Breast epithelium (tissue), 3 donors: ENCODE measurements around the gene CBX5.

Experiments used
- POLR2A ChIP-seq: fragments of 450-650 bp; IDR thresholded peaks from one replicate; pipeline ENCODE4 v1.6.1; 2016; ENCODE audit warnings: antibody characterized with exemption, mild to moderate bottlenecking, moderate library complexity
- POLR2AphosphoS5 ChIP-seq, 3 donors: sonication (generic); formaldehyde crosslinking; IDR thresholded peaks; one replicate each; pipeline ENCODE4 v1.6.1; 2017; ENCODE audit warnings: antibody characterized with exemption in 3 of 3
- TF ChIP-seq, protein P1 (sequence below), 3 donors: fragments of 450-650 bp; IDR thresholded peaks; one replicate each; pipeline ENCODE4 v1.5.1; 2016 to 2017; ENCODE audit warnings: antibody characterized with exemption in 3 of 3, mild to moderate bottlenecking in 3 of 3, moderate library complexity in 3 of 3

DNA sequence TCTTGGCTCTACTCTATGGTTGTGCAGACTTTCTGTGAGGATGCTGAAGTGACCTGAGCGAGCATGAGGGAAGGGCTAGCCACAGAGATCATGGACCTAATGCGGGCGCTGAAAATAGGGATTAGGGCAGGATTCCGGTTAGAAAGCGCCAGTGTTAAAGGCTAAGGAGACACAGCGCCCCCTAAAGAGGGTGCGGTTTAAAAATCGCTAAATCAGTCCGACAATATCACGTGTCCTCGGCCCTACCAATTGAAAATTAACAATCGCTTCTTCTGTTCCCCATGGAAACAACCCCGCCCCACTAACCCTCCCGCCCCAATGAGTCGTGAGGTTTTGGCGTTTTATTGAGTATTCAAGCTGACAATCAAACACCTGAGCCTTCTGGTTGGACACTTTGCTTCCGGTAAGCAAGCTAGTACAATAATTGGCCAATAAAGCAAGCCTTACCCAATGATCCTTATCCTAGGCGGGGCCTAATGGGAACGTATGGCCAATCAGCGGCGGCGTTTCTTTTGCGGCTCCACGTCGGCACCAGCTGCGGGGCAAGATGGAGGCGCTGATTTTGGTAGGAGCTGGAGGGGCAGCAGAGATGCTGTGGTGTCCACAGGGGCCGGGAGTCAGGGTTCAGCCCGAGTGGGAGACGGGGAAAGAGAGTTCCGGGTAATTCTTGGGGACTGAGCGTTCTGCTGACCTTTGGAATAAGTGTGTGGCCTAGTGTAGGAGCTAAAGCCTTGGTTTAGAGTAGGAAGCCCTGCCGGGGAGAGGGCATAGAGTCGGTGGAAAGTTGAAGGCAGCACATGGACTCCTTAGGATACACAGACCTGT is 44.9 kb upstream of the CBX5 start, which contains the start of gene COPZ1:
- TF ChIP-seq, protein P1, sequence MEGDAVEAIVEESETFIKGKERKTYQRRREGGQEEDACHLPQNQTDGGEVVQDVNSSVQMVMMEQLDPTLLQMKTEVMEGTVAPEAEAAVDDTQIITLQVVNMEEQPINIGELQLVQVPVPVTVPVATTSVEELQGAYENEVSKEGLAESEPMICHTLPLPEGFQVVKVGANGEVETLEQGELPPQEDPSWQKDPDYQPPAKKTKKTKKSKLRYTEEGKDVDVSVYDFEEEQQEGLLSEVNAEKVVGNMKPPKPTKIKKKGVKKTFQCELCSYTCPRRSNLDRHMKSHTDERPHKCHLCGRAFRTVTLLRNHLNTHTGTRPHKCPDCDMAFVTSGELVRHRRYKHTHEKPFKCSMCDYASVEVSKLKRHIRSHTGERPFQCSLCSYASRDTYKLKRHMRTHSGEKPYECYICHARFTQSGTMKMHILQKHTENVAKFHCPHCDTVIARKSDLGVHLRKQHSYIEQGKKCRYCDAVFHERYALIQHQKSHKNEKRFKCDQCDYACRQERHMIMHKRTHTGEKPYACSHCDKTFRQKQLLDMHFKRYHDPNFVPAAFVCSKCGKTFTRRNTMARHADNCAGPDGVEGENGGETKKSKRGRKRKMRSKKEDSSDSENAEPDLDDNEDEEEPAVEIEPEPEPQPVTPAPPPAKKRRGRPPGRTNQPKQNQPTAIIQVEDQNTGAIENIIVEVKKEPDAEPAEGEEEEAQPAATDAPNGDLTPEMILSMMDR (IDR thresholded peaks at IDR 0.05), result peak; percentile 7 to 57 (median 53)
- TF ChIP-seq POLR2A, result peak; percentile 80
- TF ChIP-seq POLR2AphosphoS5 (IDR thresholded peaks at IDR 0.05), result peak; percentile 74 to 96 (median 88)
